Measurements from ENCODE around the gene C1QTNF4.
A peak's percentile ranks its signal among the peaks of the same experiment; 100 is the strongest.

Gene C1QTNF4

GRCh38 chr11:47589118-47589517 lies 5.1 kb downstream of the C1QTNF4 start:
- no peak for TF ChIP-seq CTCF (IDR thresholded peaks at IDR 0.05; ENCODE audit: borderline replicate concordance, insufficient read depth, low read depth, low read length)
- no peak overlapping the region for H3K4me3 ChIP-seq (ENCODE audit: low read depth, low read length)

- TF ChIP-seq CTCF (IDR thresholded peaks at IDR 0.05; ENCODE audit: borderline replicate concordance, insufficient read depth, low read depth, low read length) = no peak
- H3K4me3 ChIP-seq (ENCODE audit: low read depth, low read length) = no peak overlapping the region
Observed at GRCh38 chr11:47587723-47588326, 6.4 kb downstream of the C1QTNF4 start.

DNA sequence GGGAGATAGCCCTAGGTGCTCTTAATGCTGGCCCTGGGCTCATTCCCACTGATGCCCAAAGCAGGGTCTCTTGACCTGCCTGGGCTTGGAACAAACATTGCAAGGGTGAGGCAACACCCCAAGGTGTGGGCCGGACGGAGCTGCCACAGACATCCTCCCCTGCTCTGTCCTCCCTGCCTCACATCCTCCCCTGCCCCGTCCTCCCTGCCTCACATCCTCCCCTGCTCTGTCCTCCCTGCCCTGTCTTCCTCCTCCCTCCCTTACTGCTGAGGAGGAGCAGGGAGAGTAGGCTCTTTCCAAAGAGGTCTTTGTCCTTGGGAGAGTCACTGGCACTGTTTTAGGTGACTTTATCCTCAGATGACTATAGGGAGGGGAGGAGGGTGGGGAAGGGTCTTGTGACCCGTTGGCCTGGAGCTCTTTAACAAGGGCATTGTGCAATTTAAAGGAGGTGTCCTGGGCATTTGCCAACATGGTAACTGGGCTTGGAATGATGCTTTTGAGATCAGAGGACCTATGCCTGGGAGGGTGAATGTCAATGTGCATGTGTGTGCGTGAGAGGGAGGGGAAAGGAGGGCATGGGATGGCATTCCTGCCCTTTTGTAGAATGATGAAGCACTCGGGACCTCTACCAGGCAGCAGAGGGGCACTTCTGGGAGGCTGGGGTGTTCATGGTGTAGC lies 7.0 kb downstream of the C1QTNF4 start:
- TF ChIP-seq CTCF (IDR thresholded peaks at IDR 0.05; ENCODE audit: borderline replicate concordance, insufficient read depth, low read depth, low read length) = no peak
- H3K4me3 ChIP-seq (ENCODE audit: low read depth, low read length) = no peak overlapping the region

GRCh38 chr11:47586098-47586855 lies 7.9 kb downstream of the C1QTNF4 start, which contains the start of gene FAM180B:
Gene FAM180B, plus strand, starts transcription at chr11:47586678. Its CDS starts 91 bp downstream, at chr11:47586769.
- no peak for TF ChIP-seq CTCF (IDR thresholded peaks at IDR 0.05; ENCODE audit: borderline replicate concordance, insufficient read depth, low read depth, low read length)
- no peak within 1 kb of the TSS for H3K4me3 ChIP-seq (ENCODE audit: low read depth, low read length)

DNA sequence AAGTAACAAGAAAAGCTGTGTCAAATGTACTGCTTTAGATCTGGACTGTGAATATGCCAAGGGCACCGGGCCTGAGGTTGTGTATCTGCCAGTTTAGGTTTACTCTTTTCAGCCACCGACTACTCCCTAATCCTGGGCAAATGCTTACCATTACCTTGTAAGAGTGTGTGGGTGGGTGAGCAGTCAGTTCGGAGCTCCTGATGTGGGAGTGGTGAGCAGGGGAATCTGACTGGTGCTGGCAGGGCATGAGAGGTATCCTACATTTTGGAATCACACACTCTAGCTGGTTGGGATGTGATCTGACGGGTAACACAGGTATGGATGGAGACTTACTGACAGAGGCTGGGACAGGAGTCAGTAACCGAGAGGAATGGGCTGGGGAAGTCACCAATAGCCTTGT lies 10.4 kb downstream of the C1QTNF4 start:
- no peak for TF ChIP-seq CTCF (IDR thresholded peaks at IDR 0.05; ENCODE audit: borderline replicate concordance, insufficient read depth, low read depth, low read length)
- no peak overlapping the region for H3K4me3 ChIP-seq (ENCODE audit: low read depth, low read length)

DNA sequence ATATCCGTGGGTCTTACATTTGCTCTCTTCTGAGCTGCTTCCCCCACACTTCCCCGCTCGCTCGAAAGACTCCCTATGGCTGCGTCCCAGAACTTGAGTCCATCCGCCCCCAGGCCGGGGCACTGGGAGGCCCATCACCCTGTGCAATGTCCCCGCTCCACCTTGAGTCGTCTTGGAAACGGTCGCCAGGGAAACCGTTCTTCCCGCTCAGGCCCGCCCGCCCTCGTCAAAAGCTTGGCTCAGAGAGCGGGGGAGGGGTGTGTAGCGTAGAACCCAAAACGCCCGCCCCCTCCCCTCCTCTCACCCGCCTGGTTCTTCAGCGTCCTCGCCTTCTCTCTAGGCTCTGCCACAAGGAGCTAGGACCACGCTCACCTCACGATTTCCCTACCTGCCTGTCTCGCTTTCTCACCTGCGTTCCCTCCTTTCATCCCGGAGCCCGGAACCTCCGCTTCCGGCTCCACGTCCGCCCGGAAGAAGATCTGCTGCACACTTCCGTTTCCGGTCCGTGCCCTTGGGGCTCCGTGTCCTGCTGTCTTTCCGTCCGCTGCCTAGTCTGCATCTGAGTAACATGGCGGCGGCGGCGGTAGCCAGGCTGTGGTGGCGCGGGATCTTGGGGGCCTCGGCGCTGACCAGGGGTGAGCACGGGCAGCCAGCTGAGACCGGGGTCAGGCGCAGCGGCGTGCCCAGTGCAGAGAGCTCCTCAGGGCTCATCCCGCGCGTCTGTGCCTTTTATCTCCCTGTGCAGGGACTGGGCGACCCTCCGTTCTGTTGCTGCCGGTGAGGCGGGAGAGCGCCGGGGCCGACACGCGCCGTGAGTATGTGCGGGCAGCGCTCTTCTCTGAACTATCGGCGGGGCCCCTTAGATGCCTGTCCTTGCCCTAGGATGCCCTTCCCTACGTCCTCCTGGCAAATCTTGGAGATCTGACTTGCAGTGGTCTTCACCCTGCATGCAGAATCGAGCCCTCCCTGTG lies 15.4 kb downstream of the C1QTNF4 start, which contains the start of the genes KBTBD4 and NDUFS3:
Gene KBTBD4, minus strand, starts transcription at position 447 of the 971 bp plus-strand sequence. Its CDS starts 19 bp downstream, at position 428.
Gene NDUFS3, plus strand, starts transcription at position 551 of the 971 bp plus-strand sequence. Its CDS starts 18 bp downstream, at position 569.
- no peak for TF ChIP-seq CTCF (IDR thresholded peaks at IDR 0.05; ENCODE audit: borderline replicate concordance, insufficient read depth, low read depth, low read length)
- H3K4me3 ChIP-seq (ENCODE audit: low read depth, low read length) = peak within 1 kb of the TSS; percentile 99

Measured in GM12875 (cell line).